ENCODE measurements around the gene ITGB6.
"Not testable (repeated sequence)": the region's sequence is repeated elsewhere in the genome, so short reads cannot be mapped to it uniquely, and the experiment has no call there.

Gene ITGB6

GRCh38 chr2:160194351-160194750 is 5.7 kb downstream of the ITGB6 start:
- no peak for DNase-seq

GRCh38 chr2:160181146-160181836 is 18.8 kb downstream of the ITGB6 start:
- not testable (repeated sequence) for DNase-seq

GRCh38 chr2:160180690-160181089 is 19.4 kb downstream of the ITGB6 start:
- DNase-seq = not testable (repeated sequence)

GRCh38 chr2:160180172-160180571 is 19.9 kb downstream of the ITGB6 start:
- DNase-seq = no peak

- no peak for DNase-seq
Observed at GRCh38 chr2:160175169-160176134, 24.6 kb downstream of the ITGB6 start.

GRCh38 chr2:160174322-160174721 is 25.8 kb downstream of the ITGB6 start:
- no peak for DNase-seq

- DNase-seq = no peak
Observed at GRCh38 chr2:160169988-160170387, 30.1 kb downstream of the ITGB6 start.

GRCh38 chr2:160169471-160169870 is 30.6 kb downstream of the ITGB6 start:
- DNase-seq = no peak

- DNase-seq = no peak
Observed at GRCh38 chr2:160168878-160169277, 31.2 kb downstream of the ITGB6 start.

- DNase-seq = no peak
Observed at GRCh38 chr2:160167089-160167740, 32.9 kb downstream of the ITGB6 start.

- DNase-seq = no peak
Observed at GRCh38 chr2:160165996-160166395, 34.1 kb downstream of the ITGB6 start.

GRCh38 chr2:160165081-160165480 is 35.0 kb downstream of the ITGB6 start:
- DNase-seq = no peak

GRCh38 chr2:160157861-160158829 is 41.9 kb downstream of the ITGB6 start:
- DNase-seq = no peak

- no peak for DNase-seq
Observed at GRCh38 chr2:160156665-160157064, 43.4 kb downstream of the ITGB6 start.

- DNase-seq = no peak
Observed at GRCh38 chr2:160156100-160156499, 44.0 kb downstream of the ITGB6 start.

- not testable (repeated sequence) for DNase-seq
Observed at GRCh38 chr2:160148419-160148818, 51.7 kb downstream of the ITGB6 start.

GRCh38 chr2:160145471-160145870 is 54.6 kb downstream of the ITGB6 start:
- no peak for DNase-seq

- no peak for DNase-seq
Observed at GRCh38 chr2:160144280-160144990, 55.6 kb downstream of the ITGB6 start.

GRCh38 chr2:160142472-160142871 is 57.6 kb downstream of the ITGB6 start:
- no peak for DNase-seq

- DNase-seq = no peak
Observed at GRCh38 chr2:160141912-160142311, 58.2 kb downstream of the ITGB6 start.

Measured in amygdala (tissue), 56 donors.